Cardiac muscle cell (in vitro differentiated cells and primary cell): ENCODE measurements around the gene GGACT. TPM values are rescaled to one million over a fixed set of nuclear protein-coding genes. Genes with fewer than 3 reads are reported as not detected.
A peak's percentile ranks its signal among the peaks of the same experiment; 100 is the strongest.

Experiments
- DNase-seq, 2 donors: peaks; one replicate each; pipeline versions ENCODE4 v3.0.0 to v3.0.0-alpha.2; 2010 to 2017; ENCODE audit warnings: low read depth in 1 of 2, low spot score in 1 of 2
- H3K27ac ChIP-seq: fragments of 200-600 bp; sonication (generic); 2 replicates; pipeline ENCODE4 v1.5.1; 2016
- H3K27me3 ChIP-seq: fragments of 200-600 bp; sonication (generic); 2 replicates; pipeline ENCODE4 v1.6.0; 2016; ENCODE audit warnings: control low read depth
- H3K36me3 ChIP-seq: fragments of 200-600 bp; sonication (generic); 2 replicates; pipeline ENCODE4 v1.5.1; 2016; ENCODE audit warnings: control low read depth
- H3K4me1 ChIP-seq: fragments of 200-600 bp; sonication (generic); 2 replicates; pipeline ENCODE4 v1.8.1; 2017; ENCODE audit warnings: low read depth, mild to moderate bottlenecking, mixed run types
- H3K4me3 ChIP-seq: fragments of 200-600 bp; sonication (generic); 2 replicates; pipeline ENCODE4 v1.5.1; 2016; ENCODE audit warnings: mild to moderate bottlenecking
- H3K9me3 ChIP-seq: fragments of 200-600 bp; sonication (generic); 2 replicates; pipeline ENCODE4 v1.5.1; 2017; ENCODE audit warnings: low read depth, mild to moderate bottlenecking, control low read depth
- CTCF ChIP-seq: IDR thresholded peaks from 2 replicates; pipeline ENCODE4 v1.5.1; 2012; ENCODE audit warnings: low read depth, mild to moderate bottlenecking, low read length
- polyA plus RNA-seq: library from polyadenylated mRNA; unstranded; fragments of >200 nt; fragmentation: Nextera tagmentation; extraction: Ambion mirVana; gene quantifications from 2 replicates; pipeline ENCODE4 v1.2.1, GENCODE V29; 2016
- total RNA-seq: library from RNA; depleted of rRNA; stranded (reverse); fragments of >200 nt; gene quantifications from 2 replicates; pipeline ENCODE4 v1.2.3, GENCODE V29; 2016

The GGACT gene
- total and polyA plus RNA-seq, 2 experiments from 2014 or later = 4.4 to 8.3 TPM

GRCh38 chr13:100484702-100485101 is 103.9 kb downstream of the GGACT start:
- Histone ChIP-seq H3K4me1 (peaks cover 28% of the 10 kb centered on the region), H3K4me3 (no peak overlapping the region), H3K36me3 (no peaks in the 10 kb centered on the region), H3K27ac (peak overlapping the region; percentile 83), H3K27me3 (no peaks in the 10 kb centered on the region), H3K9me3 (no peaks in the 10 kb centered on the region)
- no peak for TF ChIP-seq CTCF
- no peak for DNase-seq

- no peaks in the 10 kb centered on the region for H3K27me3 ChIP-seq
- peak in 1 of 2 donors; percentile 34 for DNase-seq
- no peaks in the 10 kb centered on the region for H3K9me3 ChIP-seq
- H3K4me1 ChIP-seq = peaks cover 28% of the 10 kb centered on the region
- no peak overlapping the region for H3K4me3 ChIP-seq
- TF ChIP-seq CTCF = no peak
- no peaks in the 10 kb centered on the region for H3K36me3 ChIP-seq
- peak overlapping the region; percentile 83 for H3K27ac ChIP-seq
Observed at GRCh38 chr13:100483841-100484381, 104.7 kb downstream of the GGACT start.

GRCh38 chr13:100483139-100483538 is 105.5 kb downstream of the GGACT start:
- no peak for TF ChIP-seq CTCF
- Histone ChIP-seq H3K4me3 (no peak overlapping the region), H3K4me1 (peaks cover 28% of the 10 kb centered on the region), H3K27me3 (no peaks in the 10 kb centered on the region), H3K9me3 (no peaks in the 10 kb centered on the region), H3K36me3 (no peaks in the 10 kb centered on the region), H3K27ac (peak overlapping the region; percentile 83)
- no peak for DNase-seq

GRCh38 chr13:100480676-100481075 is 107.9 kb downstream of the GGACT start:
- H3K4me3 ChIP-seq = no peak overlapping the region
- no peaks in the 10 kb centered on the region for H3K36me3 ChIP-seq
- H3K4me1 ChIP-seq = peaks cover 28% of the 10 kb centered on the region
- DNase-seq = no peak
- no peaks in the 10 kb centered on the region for H3K27me3 ChIP-seq
- no peak for TF ChIP-seq CTCF
- H3K27ac ChIP-seq = no peak overlapping the region
- no peaks in the 10 kb centered on the region for H3K9me3 ChIP-seq

Other genes starting within 250 kb of the GGACT start
- 29.3 and 35.0 TPM in 2 replicates for gene TMTC4, start 86.0 kb upstream of the GGACT start, total RNA-seq
- gene TMTC4, start 86.0 kb upstream of the GGACT start, polyA plus RNA-seq = 25.6 and 28.1 TPM in 2 replicates